ENCODE results near the gene SLC4A7.

- TF ChIP-seq CTCF (IDR thresholded peaks at IDR 0.05) (no peak), POLR2A (IDR thresholded peaks at IDR 0.05) (no peak)
Measured at GRCh38 chr3:27415202-27415601, 69.0 kb downstream of the SLC4A7 start.
